Pons (tissue), 1 donor: Measurements from ENCODE around the gene ADCY3.
A peak's percentile ranks its signal among the peaks of the same experiment; 100 is the strongest.

ENCODE experiments used
- DNase-seq: peaks from one replicate; pipeline ENCODE4 v3.0.0-alpha.2; 2016; ENCODE audit warnings: low spot score

ADCY3 gene

DNA sequence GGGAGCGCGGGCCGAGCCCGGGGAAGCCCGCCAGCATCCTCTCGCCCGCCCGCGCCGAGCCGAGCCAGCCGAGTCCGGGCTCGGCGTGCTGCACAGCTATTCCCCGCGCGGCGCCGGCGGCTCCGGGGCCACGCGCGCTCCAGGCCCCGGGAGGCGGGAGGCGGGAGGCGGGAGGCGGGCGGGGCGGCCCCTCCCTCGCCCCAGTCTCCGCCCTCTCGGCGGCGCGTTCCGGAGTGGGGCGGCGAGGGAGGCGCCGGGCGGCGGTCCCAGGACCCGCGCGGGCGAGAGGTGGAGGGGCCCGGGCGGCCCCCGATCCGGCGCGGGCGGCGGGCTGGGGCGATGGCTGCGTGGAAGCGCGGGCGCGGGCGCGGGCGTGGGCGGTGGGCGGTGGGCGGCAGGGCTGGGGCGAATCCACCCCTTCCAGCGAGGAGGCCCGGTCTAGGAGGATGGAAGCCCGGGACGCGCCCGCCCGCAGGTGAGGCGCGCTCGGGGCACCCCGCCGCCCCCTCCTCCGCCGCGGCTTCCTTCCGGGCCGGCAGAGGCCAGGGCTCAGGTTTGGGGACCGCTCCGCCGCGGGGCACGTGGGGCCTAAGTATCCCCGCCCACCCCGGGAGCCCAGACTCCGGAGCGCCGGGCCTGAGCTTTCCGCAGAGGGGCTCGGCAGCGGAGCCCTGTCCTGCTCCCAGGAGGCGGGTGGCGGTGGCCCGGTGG, at the start of gene ADCY3:
ADCY3 (minus strand) TSS at position 140 of the 711 bp plus-strand sequence. CDS start 1,250 bp downstream, outside the sequence.
- peak; percentile 39 for DNase-seq

DNA sequence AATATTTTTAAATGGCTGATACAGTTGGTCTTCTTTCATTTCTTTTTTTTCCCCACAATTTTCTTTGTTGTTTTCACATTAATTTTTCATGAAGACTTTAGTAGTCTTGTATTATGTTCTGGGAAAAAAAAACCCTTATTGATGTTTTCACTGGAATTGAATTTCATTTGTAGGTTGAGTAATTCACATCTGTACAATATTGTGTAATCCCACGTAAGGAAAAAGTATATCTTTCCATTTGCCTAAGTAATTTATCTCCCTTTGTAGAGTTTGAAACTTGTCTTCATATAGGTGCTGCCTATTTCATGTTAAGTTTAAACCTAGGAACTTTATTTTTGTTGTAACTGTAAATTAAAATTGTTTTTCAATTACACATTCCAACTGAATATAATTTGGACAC, 49.7 kb upstream of the ADCY3 start:
- DNase-seq, result no peak

DNA sequence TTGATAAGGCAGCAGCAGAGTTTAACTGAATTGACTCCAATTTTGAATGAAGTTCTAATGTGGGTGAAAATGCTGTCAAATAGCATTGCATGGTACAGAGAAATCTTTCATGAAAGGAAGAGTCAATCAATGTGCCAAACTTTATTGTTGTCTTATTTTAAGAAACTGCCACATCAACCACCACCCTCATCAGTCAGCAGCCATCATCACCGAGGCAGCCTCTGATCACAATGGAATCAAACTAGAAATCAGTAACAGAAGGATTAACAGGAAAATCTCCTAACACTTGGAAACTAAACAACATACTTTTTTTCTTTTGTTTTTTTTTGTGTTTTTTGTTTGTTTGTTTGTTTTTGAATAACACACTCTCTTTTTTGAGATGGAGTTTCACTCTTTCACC, 41.9 kb upstream of the ADCY3 start:
- DNase-seq, result no peak

DNA sequence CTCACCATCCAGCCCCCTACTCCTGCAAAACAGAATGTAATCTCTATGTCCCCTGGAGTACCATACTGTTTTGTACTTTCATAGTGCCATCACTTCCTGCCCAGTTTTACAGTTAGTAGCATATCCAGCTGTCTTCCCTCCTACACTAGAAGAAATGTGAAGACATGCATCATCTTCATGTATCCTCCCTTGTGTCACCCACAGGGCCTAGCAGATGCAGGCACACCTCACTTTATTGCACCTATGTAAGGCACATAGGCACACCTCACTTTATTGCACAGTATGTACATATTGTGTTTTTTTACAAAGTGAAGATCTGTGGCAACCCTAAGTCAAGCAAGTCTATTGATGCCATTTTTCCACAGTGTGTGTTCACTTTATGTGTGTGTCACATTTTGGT, 39.7 kb upstream of the ADCY3 start:
- DNase-seq, result no peak

DNA sequence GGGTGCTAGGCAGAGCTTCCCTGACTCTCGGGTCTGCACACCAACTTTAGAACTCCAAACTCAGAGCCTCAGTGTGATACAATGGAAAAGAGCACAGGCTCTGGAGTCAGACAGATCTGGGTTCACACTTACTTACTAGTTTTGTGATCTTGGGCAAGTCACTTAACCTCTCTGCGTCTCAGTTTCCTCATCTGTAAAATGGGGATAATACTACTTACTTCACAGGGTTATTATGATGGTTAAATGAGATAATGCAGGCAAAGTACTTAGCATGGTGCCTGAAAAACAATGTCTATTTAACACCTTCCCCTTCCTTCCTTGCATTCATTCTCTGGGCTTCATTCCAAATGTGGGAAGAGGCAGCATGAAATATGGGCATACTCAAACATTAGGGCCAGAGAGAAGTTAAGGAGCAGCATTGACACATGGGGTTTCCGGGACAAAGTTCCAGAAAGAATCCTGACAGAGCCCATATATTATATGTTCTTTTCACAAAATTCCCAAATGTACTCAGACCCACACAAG, 38.4 kb upstream of the ADCY3 start:
- DNase-seq, result no peak

- no peak for DNase-seq
Observed at GRCh38 chr2:24957976-24958375, 37.9 kb upstream of the ADCY3 start.

- no peak for DNase-seq
Observed at GRCh38 chr2:24957221-24957620, 37.2 kb upstream of the ADCY3 start.

DNA sequence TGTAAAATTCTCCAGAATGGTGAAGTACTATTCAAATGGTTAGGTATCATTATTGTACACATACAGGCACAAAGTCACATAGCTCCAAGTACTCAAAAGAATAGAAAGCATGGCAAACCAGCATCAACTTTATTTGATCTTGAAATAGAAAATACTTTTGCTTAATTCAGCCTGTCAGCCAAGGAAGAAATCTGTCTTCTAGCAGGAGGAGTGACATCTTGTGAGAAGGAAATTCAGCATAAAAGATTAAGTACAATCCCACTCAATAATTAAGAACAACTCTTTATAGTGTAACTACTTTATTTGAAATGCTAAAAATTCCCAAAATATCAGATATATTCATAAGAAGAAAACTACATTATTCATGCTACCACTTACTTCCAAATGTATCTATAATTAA, 35.9 kb upstream of the ADCY3 start:
- no peak for DNase-seq

- DNase-seq, result no peak
Observed at GRCh38 chr2:24955232-24955631, 35.2 kb upstream of the ADCY3 start.

DNA sequence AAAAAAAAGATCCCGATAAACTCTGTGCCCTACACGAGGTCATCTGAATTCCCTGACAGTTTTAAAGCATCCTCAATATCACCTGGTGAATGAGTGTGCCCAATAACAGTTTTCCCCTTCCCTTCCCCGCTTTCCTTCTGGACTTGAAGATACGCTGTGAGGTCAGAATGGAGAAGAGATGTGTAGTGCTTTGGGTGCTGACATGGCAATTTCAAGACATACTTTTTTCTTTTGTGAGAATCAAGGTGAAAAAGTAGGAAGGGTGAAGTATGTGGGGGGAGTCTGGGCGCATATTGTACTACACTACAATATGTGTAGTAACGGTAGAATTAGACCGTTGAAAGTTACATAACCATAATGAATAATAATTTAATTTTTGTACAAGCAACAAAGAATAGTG, 30.1 kb upstream of the ADCY3 start:
- DNase-seq, result no peak

DNA sequence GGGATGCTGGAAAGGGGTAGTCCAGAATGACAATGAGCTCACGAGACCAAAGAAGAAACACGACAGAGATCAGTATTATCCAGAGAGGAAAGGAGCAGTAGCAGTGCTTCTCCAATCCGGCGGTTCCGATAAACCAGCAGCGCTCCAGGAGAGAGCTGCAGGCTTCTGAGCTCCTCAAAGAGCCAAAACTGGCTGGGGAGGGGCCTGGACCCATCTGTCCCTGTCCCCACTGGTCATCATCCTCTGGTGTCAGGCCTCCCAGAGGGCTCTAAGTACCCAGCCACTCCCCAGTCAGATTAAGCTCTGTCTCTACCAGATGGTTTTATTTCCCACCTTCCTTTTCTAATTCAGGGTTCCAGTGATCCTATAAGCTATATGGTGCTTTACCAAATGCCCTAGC, 28.5 kb upstream of the ADCY3 start:
- DNase-seq, result no peak

DNA sequence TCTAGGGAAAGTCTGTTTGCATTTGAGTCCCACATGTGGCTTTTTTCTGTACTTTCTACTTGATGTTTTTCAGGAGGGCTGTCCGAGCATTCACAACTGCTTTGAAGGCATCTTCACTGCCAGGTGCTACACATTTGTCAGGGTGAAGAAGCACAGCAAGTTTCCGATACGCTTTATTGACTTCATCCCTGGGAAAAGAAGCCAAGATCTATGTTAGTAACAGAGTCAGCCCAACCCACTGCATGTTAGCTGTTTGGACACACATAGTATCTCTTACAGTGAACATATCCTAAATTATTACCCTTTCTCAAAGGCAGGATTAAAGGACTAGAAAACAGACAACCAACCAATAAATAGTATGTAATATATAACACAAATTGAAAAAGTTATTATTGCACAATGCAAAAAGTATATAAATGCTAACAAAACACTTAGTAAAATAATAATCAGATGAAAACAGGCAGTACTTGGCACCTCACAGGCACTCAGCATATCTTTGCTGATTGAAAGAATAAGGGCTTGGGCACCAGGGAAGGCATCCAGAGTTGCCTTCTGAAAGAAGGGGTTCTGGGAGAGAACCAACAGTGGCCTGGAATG, 27.6 kb upstream of the ADCY3 start:
- DNase-seq, result no peak

GRCh38 chr2:24945907-24946306, 25.9 kb upstream of the ADCY3 start:
- no peak for DNase-seq

DNA sequence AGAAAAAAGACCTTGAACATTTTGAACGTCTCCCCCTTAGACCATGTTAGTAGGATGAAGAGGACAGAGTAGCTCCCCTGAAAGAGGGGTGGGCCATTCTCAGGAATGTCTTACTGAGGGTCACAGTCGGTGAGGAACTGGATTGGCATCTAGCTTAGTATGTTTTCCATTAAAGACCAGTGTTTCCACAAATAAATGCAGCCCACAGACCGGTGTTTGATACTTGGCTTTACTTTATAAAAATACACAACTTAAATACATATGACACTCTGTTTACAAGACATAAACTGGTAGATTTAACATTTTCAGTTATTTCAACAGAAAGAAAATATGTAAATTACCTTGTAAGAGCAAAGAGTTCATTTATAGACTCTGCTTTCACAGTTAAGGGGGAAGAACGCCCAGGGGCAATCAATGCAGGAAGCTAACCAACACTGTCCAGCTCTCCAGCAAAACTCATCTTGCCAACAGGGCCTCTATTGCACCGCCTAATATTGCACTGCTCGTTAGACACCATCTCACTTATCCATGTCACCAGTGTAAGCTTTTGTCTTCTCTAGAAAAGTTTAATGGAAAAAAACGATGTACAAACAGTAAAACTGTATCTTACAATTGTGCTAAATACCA, 23.5 kb upstream of the ADCY3 start:
- DNase-seq, result no peak

DNA sequence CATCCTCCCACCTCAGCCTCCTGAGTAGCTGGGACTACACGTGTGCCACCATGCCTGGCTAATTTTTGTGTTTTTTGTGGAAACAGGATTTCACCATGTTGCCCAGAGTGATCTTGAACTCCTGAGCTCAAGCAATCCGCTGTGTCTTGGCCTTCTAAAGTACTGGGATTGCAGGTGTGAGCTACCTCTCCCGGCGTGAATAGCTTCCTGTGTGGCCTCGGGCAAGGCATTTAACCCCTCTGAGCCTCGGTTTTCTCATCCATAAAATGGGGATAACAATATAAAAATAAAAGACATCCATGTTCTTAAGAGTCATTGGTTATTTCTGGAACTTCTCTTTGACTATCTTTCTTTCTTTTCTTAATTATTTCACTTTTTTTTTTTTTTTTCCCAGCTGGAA, 19.3 kb upstream of the ADCY3 start:
- no peak for DNase-seq

GRCh38 chr2:24937236-24937635, 17.2 kb upstream of the ADCY3 start:
- DNase-seq, result no peak

GRCh38 chr2:24935145-24935544, 15.1 kb upstream of the ADCY3 start:
- DNase-seq, result no peak

DNA sequence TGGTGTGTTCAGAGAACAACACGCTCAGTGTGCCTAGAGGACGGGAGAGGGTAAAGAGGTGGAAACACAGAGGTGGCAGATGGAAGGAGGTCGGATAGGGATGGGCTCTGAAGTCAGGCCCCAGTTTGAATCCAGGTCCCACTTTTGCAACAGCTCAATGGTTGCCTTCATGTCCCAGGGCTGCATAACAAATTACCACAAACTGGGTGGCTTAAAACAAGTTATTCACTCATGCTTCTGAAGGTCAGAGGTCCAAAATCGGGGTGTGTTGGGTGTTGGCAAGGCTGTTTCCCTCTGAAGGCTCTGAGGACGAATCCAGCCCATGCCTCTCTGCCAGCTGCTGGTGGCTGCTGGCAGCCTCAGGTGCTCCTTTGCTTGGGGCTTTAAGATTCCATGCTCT, 12.7 kb upstream of the ADCY3 start:
- no peak for DNase-seq

GRCh38 chr2:24930768-24931167, 10.7 kb upstream of the ADCY3 start:
- no peak for DNase-seq

DNA sequence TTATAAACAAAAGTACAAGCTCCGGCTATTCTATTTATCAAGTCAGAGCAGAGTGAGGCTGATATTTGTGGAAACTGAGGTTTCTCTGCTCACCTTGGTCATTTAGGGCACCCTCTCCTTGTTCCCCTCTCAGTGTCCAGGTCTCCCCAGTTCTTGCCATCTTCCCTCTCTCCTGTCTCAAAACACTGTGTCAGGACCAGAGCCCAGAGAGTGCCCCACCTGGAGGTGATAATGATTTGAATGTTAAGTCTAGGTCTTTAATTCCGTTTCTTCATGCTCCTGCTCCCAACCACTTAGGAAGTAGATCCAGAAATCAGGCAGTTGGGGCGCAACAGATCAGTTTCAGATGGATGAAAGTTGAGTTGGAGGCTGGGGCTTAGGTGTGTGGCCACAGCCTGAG, 9.2 kb upstream of the ADCY3 start:
- DNase-seq, result no peak

DNA sequence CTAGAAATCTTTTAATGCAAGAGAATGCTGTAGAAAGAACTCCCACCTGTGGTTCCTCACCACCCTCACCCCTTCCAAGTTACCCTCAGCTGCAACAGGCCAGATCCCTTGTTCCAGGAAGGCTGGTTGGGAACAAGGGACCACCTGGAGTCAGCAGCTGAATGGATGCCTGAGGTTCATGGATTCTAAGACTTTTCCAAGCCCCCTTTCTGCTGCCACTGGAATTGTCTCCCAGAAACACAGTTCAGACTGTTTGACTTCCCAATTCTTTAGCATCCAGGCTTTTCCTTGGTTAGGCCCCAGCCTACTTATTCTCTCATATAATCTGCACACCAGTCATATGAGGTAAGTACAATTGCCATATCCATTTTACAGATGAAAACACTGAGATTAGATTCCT, 8.0 kb upstream of the ADCY3 start:
- DNase-seq, result no peak

DNA sequence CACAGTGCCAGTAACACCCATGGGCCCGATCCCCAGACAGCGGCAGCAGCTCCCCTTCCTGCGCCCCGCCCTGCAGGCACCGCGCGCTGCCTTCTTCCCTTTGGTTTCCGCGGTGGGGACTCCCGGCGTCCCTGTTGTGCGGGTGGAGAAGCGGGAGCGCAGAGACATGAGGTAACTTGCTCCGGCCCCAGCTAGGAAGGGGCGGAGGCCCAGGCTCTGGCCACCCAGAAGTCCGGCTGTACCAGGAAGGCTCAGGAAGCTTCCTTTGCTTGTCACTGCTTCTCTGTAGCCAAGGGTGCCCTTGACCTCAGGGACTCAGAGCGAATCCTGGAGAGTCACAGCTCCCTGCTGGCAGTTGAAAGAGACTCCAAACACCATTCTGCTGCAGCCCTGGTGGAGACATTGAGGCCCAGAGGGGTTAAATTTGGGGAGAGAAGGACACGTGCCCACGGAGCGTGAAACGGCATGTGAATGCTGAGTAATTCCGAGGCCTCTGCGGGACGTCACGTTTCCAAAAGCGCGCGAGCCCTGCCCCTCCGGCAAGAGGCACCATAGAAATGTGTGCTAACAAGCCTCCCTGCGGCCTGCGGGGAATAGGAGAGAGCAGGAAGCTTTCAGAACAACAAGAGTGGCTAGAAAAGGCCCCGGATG, 6.7 kb upstream of the ADCY3 start:
- no peak for DNase-seq

DNA sequence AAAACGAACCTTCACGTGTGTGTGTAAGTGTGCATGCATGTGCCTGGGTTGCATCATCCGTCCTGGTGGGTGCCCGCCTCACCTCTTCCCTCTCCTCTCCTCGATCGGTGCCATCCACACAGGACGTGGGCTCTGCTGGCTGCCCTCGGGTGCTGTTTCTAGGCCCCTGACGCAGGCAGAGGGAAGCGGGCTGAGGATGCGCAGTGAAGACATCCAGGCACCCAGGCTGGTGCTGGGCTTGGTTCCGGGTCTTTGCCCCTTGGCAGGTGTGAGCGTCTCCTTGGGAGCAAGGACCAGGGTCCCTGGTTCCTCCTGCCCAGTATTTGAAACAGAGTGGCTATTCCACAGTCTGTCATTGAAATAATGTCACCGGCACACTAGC, 6.2 kb upstream of the ADCY3 start:
- DNase-seq, result no peak
